HPDE6-E6E7 (cell line): Measurements from ENCODE around the gene ST8SIA6.
"Not testable (repeated sequence)": the region's sequence is repeated elsewhere in the genome, so short reads cannot be mapped to it uniquely, and the experiment has no call there.

Experiments
- DNase-seq: peaks from one replicate; pipeline ENCODE4 v3.0.0; 2011; ENCODE audit warnings: missing footprints; ENCODE audit errors: extremely low spot score

Gene ST8SIA6

DNA sequence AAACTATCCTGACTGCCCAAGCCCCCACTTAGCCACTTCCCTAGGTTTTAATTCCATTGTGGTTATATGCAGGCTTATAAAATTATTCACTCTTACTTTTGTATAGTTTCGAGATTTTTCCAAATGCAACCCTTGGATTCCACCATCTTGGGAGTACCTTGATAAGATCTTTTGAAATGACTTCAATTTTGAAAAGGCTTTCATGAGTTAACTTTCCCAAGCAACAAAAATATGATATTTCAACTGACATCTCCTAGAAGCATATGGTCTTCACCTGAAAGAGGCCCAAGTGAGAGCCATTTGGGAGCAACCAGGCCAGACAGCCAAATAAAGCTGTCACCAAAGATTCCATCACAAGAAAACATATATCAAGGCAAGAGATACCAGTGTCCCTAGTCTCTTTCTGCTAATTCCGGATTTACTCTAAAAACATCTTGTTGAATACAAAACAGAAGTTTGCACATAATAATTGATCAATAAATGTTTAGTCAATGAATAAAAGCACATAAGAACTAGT, 1.7 kb upstream of the ST8SIA6 start:
- no peak for DNase-seq

DNA sequence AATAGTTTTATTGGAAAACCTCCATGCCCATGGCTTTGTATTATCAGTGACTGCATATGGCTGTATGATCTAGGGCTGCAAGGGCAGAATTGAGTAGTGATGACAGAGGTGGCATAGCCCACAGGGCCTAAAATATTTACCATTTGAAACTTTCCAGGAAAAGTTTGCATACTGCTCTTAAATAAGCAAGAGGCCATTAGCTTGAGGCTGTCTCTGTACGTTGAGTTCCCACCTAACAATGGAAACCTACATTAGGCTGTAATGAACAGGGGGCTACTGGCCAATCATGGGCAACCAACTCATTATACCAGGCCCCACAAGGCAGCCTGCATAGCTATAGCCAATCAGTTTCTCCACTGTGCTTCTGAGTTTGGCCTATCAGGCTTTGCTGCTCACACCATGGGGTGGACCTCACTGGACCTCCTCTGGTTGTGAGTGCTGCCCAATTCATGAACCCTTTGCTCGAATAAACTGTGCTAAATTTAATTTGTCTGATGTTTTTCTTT, 673 bp upstream of the ST8SIA6 start:
- DNase-seq, result no peak

DNA sequence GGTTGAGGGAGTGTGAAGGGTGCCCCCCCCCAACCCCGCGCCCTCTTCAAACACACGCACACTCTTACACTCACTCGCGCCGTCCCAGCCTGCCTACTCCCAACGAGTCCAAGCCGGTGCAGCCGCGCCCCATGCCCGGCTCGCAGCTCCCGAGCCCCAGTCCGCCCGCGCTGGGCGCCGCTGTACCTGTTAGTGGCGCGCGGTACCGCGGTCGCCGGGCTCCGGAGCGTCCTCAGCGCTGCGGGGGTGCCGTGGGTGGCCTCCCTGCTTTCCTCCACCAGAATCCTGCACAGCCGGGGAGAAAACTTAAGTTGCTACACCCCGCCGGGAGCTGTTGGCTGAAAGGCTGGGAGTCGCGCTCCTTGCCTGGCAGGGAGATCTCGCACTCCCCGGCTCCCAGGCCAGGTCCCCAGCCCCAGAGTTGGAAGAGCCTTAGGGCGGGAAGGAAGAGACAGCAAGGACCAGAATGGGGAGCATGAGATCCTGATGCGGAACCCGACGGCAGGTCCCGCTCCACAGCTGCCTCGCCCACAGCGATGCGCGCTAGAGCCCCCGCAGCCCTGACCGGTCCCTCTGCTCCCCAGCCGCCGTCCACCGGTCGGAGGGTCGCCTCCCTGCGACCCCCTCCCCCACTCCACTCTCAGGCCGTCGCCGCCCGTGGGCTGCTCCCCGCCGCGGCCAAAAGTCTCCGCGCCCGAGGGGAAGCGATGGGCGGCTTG, 863 bp downstream of the ST8SIA6 start:
- no peak for DNase-seq

DNA sequence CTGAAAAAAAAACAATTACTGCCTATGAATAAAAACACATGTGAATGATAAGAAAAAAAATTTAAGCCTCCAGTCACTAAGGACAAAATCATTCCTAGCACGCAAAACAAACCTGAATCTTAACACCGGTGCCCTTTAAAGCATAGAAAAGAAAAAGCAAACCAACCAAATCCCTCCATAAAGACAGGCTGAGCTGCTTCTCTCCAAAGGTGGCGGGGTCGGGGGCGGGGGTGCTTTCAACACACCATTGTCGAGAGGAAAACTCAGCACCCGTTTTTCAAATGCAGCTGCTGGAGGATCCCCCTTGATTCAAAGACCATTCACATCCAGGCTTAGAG, 1.4 kb downstream of the ST8SIA6 start:
- no peak for DNase-seq

DNA sequence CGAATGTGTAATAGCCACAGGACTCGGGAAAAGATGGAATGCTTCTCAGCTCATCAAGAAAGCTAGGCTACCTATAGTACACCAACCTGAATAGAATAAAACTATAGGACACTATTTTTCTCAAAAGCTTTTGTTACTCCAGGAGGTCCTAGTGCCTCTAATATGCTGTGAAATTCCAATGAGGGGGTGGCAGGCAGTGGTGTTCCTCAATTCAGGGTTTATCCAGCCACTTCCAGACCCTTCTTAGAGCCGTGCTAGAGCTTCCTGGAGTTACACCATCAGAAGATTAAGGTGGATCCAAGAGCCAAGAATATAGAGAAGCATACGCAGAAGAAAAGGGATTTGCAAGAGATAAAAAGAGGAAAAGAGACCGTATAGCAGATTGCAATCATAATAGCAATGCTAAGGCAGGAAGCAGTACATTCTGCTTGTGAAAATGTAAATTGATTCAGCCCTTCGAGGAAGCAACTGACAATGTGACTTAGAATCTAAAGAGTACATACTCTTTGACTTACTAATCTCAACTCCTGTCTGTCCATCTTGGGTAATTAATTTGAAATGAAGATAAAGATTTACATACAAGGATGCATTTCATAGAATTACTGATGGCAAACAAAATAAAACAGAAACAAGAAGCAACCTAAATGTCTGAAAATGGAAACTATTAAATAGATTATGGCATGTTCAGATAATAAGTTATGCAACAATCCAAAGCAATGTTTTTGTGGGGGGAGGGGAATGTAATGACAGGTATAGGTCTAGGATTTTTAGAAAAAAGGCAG, 2.1 kb downstream of the ST8SIA6 start:
- DNase-seq, result no peak

DNA sequence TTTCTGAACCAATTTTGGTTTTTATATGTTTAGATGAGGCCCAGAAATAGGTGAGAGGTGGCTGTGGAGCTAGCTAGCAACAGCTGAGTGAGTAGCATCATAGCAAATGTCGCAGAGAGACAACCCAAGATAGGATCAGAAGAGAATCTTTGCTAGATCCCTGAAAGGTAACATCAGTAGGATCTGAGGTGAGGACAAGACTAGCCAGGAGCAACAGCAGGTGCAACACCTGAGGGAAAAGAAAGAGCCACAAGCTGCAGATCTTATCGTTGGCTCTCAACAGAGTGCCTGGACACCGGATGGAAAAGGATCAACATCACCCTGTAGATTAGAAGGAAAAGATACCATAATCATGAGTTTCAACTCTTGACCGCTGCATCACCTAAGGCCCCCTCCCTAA, 4.4 kb downstream of the ST8SIA6 start:
- DNase-seq, result no peak

DNA sequence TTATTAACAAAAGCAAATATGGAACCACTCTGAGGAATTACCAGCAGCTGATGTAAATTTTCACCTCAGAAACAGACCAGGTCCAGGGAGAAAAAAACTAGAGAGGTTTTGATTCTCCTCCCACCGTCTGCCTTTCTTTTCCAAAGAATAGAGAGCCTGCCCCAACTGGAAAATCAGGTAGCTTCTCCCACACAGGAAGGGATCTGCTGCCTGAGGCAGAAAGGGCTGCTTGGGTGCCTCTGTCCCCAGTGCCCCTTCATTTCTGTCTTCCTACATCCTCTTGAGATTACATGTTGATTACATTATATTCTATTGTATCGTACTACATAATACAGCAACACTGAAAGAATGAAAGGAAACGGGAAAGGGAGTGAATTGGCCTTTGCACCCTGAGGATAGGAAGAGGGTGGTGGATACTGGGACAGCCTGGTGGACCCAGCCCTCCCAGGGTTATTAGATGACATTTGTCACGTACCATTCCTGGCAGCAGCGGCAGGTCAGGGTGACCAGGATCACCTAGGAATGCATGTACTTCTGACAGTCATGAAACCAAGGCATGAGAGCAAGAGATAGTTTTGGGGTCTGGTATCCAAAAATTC, 8.9 kb downstream of the ST8SIA6 start:
- no peak for DNase-seq

DNA sequence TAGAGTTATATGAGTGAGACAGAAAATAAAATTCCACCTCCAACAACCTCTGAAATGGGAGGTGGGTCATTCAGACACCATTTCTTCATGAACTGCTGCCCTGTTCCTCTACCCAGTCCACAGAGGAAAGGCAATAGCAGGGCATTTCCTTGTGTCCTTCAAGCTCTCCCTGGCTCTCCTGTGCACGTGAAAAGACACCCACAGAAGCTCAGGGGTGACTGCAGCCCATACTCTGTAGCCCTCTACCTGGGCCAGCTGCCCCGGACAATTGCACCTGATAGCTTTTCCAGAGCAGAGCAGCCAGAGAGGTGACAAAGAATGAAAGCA, 10.0 kb downstream of the ST8SIA6 start:
- no peak for DNase-seq

DNA sequence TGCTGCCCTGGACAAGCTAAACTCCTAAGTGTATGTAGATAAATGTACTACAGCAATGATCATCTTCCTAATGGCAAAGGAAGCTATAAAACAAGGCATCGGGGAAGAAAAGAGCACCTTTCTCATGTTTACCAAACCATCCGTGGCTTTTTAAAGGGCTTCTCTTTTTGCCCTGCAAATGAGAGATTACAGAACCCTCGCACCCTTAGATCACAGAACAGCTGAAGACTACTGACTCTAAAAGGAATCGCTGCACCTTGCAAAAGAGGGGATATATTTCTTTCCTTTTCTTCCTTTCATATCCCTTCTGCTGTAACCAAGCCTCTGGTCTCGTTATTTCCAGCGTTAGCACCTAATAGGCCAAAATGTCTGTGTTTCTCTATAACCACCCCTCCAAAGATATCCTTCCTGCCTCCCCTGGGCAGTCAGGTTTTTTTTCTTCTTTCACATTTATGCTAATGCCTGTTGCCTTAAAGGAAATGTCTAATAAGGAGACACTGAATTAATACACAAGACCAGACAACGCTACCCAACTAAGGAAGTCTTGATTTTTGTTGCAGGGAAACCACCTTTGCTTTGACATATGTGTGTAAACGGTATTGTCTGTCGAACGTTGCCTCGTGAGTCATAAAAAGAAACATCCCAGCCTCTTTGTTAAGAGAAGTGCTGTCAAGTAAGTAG, 10.5 kb downstream of the ST8SIA6 start:
- no peak for DNase-seq

DNA sequence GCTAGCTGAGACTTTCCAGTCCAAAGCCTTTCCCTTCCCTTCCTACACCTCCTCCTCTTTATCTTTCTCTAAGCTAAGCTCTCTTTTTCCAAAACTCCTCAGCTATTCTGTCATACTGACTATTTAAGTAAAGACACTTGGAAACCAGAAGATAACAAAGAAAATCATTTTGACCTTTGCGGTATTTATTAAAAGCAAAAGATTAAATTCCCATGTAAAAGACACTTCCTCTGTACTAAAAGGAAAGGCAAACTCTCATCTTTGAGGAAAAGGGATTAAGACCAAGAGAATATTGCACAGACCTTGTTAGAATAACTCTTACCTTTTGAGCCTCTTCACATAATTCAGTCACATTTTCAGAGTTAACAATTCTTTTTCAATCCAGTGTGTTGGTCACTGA, 15.8 kb downstream of the ST8SIA6 start:
- DNase-seq, result no peak

DNA sequence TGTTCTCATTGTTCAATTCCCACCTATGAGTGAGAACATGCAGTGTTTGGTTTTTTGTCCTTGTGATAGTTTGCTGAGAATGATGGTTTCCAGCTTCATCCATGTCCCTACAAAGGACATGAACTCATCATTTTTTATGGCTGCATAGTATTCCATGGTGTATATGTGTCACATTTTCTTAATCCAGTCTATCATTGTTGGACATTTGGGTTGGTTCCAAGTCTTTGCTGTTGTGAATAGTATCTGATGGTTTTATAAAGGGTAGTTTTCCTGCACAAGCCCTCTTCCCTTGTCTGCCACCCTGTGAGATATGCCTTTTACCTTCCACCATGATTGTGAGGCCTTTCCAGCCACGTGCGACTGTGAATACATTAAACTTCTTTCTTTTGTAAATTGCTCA, 17.8 kb downstream of the ST8SIA6 start:
- DNase-seq, result not testable (repeated sequence)

DNA sequence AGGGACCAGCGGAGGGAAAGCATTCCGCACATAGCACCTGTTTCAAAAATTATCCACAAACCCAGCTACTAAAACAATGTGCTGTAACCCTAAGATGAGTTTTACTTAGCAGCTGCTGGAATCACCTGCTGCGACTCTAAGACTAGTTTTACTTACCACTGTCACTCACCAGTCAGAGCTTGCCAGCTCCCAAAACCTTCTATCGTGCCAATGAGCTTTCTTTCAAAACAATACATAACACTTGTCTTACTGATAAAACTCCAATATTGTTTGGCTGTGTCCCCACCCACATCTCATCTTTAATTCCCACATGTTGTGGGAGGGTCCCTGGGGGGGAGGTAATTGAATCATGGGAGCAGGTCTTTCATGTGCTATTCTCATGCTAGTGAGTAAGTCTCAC, 18.4 kb downstream of the ST8SIA6 start:
- no peak for DNase-seq

DNA sequence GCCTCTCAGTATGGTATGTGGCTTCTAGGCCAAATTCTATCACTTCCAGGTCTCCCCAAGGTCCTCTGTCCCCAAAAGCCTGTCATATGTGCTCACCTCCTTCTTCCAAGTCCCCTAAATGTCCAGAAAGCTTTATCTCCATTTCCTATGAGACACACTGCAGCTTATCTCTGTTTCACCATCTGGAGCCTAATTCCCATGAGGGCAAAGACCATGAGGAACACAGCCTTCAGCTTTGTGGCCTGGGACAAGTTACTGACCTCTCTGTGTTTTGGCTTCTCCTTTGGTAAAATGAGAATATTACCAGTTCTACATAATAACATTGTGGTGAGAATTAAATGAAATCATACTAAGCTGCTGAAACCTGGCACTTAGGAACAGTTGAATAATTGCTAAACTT, 19.2 kb downstream of the ST8SIA6 start:
- DNase-seq, result no peak

DNA sequence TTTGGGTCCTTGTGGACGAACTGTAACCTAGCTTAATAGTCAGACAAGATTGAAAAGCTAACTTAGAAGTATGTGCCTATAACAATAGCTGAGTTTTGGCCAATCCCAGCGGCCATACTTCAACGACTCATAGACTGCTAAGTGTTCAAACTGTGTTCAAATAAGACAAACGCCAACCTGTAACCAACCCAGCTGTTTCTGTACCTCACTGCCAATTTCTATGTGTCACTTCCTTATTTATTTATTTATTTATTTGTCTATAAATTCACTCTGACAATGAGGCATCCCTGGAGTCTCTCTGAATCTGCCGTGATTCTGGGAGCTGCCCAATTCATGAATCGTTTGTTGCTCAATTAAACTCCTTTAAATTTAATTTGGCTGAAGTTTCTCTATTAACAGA, 21.7 kb downstream of the ST8SIA6 start:
- no peak for DNase-seq

DNA sequence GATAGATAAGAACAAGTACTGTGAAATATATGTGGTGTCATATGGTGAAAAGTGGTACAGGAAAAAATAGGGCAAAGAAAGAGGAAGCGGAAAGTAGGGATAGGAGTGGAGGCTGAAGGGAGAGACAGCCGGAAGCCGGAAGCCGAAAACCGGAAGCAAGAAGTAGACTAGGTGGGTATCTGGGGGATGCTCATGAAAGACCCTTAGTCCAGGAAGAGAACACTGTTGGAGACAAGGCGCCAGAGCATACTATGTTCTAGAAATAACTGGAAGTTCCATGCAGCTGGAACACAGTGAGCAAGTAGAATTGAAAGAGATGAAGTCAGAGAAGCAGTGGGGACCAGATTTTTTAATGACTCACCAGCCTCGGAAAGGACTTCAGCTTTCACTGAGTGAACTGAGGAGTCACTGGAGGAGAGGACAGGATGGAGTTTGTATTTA, 22.5 kb downstream of the ST8SIA6 start:
- no peak for DNase-seq

DNA sequence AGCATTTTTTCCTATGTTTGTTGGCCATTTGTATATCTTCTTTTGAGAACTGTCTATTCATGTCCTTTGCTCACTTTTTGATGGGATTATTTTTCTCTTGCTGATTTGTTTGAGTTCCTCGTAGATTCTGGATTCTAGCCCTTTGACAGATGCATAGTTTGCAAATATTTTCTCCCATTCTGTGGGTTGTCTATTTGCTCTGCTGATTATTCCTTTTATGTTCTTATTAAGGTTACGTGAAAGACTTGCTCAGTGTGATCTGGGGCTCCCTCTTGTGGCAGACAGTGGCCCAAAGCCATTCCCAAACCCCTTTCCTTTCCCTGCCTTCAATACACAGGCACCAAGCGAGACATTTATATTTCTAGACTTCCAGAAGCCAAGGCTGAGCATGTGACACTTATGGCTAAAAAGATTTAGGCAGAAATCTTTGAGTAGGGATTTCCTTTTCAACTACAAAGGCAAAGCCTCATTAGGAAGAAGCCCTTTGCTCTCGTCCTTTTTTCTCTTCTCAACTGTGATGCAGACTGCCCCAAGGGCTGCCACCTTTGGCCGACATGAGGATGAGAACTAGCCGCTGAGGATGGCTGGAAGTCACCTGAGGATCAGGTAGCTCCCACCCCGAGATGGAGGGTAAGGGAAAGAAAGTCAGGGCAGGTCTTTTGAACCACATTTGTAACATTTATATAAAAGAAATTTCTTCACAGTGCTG, 23.6 kb downstream of the ST8SIA6 start:
- no peak for DNase-seq

DNA sequence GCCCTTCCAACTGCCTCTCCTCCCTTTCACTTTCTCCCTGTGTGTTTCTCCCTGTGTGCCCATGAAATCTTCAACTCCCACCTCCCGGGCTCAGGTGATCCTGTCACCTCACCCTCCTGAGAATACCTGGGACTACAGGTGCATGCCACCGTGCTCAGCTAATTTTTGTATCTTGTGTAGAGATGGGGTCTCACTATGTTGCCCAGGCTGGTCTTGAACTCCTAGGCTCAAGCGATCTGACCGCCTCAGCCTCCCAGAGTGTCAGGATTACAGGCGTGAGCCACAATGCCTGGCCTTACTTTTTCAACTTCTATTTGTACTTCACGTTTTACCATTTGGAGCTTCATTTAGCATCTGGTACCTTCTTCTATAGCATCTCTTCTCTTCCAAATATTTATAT, 24.9 kb downstream of the ST8SIA6 start:
- DNase-seq, result no peak

DNA sequence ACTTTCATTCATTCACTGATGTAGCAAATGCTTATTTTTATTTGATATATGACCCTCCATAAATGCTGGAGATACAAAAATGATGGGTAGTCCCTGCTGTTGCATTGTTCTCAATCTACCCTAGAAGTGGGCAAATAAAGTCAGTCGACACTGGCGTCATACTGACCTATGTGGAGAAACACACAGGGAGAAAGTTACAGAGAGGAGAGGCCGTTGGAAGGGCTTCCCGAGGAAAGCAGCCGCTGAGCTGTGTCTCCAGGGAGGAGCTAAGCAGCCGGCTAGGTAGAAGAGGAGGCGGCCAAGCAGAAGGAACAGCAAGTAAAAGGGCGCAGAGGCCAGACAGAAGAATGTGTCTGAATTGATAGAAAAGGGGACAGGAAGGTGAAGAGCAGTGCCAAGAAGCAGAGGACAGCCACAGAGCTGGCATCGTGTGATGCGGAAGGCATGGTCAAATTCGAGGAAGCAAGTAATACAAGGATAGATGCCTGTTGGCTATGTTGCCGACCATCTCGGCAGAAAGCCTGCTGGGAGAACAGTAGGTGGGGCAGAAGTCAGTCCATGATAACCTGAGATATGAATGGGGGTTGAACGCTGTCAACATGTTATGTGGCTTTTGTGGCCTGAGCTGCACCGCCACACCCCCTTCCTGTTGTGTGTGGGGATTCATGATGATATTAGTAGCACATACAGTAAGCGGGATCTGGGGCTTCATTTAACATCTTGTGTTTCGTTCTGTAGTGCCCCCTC, 25.9 kb downstream of the ST8SIA6 start:
- DNase-seq, result no peak

DNA sequence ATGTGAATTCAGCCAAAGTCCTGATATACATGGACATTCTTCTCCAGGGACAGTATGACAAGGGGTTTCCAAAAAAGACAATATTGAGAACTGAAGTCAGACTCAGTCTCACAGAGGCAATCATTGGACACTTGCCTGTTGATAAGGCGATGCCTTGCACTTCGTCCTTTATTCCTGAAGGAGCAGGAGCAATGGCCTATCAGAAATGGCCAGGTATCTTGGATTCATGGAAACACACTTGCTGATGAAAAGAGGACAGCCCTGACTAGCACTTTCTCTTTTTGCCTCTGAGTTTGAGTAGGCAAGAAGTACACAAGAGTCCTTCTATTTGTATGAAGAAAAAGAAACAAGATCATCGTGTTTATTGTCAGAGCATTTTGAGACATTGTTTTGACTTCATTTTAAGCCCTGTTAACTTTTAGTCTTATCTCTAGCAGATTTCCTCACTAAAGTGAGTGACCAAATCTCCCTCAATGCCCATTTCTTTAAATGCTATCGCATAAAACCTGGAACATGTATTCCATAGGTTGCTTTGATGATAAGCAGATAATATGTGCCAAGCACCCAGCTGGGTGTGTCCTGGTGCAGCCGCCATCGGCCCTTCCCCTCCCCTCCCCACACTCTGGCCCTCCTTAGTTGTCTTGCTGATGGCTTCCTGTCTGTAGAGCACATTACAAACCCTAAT, 26.6 kb downstream of the ST8SIA6 start:
- DNase-seq, result no peak

DNA sequence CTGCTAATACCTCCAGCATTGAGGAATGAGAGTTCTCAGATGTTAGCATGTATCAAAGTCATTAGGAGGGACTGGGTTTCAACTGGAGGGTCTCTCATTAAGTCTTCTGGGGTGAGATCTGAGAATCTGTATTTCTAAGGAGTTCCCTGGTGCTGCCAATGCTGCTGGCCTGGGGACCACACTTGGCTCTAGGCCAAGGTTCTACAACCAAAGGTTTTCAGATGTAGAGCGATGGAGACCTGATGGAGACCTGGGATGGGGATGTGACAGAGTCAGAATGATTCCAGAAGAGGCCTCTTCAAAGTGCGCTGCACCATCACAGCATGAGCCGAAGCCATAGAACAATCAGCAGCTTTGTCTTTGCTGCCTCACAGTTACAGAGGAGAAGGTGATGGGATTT, 27.2 kb downstream of the ST8SIA6 start:
- DNase-seq, result no peak
